Suprapubic skin (tissue), 4 donors: Measurements from ENCODE around the gene SERPINB6. TPM values are rescaled to one million over a fixed set of nuclear protein-coding genes. Genes with fewer than 3 reads are reported as not detected.

Experiments used
- DNase-seq, 2 donors: peaks; one replicate each; pipeline ENCODE4 v3.0.0-alpha.2; 2019; ENCODE audit warnings: low spot score in 2 of 2
- H3K27ac ChIP-seq: fragments of 200-600 bp; sonication (generic); one replicate; pipeline ENCODE4 v1.5.1; 2019
- H3K27me3 ChIP-seq: fragments of 200-600 bp; sonication (generic); one replicate; pipeline ENCODE4 v1.5.1; 2019
- H3K36me3 ChIP-seq: fragments of 200-600 bp; sonication (generic); one replicate; pipeline ENCODE4 v1.5.1; 2019
- H3K4me1 ChIP-seq: fragments of 200-600 bp; sonication (generic); one replicate; pipeline ENCODE4 v1.5.1; 2019
- H3K4me3 ChIP-seq: fragments of 200-600 bp; sonication (generic); one replicate; pipeline ENCODE4 v1.5.1; 2019; ENCODE audit warnings: mild to moderate bottlenecking
- H3K9me3 ChIP-seq: fragments of 200-600 bp; sonication (generic); one replicate; pipeline ENCODE4 v1.5.1; 2019
- CTCF ChIP-seq, 2 donors: fragments of 200-600 bp in 1 of 2; fragments of 450-650 bp in 1 of 2; sonication (generic) in 1 of 2; IDR thresholded peaks; one replicate each; pipeline ENCODE4 v1.5.1; 2016 to 2019; ENCODE audit warnings: antibody characterized with exemption in 2 of 2, mild to moderate bottlenecking in 1 of 2, moderate library complexity in 1 of 2
- EP300 ChIP-seq: sonication (generic); formaldehyde crosslinking; IDR thresholded peaks from one replicate; pipeline ENCODE4 v1.6.1; 2017; ENCODE audit warnings: antibody characterized with exemption
- POLR2A ChIP-seq, 2 donors: fragments of 450-650 bp; IDR thresholded peaks; one replicate each; pipeline ENCODE4 v1.6.1; 2017; ENCODE audit warnings: antibody characterized with exemption in 2 of 2, mild to moderate bottlenecking in 2 of 2, moderate library complexity in 2 of 2
- POLR2AphosphoS5 ChIP-seq, 3 donors: sonication (generic); formaldehyde crosslinking; IDR thresholded peaks; one replicate each; pipeline ENCODE4 v1.6.1; 2017; ENCODE audit warnings: antibody characterized with exemption in 3 of 3
- WGBS: methylation state at CpG from one replicate; pipeline ENCODE4 v1.1.5; 2018; 5-methylcytosine and 5-hydroxymethylcytosine counted together
- total RNA-seq, 4 donors: library from RNA; depleted of rRNA; stranded (reverse); fragments of >200 nt; gene quantifications; one replicate each; pipeline ENCODE4 v1.1.0, GENCODE V29; 2016

SERPINB6 gene
- total RNA-seq, 4 donors from 2014 or later = 26.8 to 53.4 (median 36.8) TPM

- no peaks in the 10 kb centered on the region for H3K36me3 ChIP-seq
- TF ChIP-seq POLR2AphosphoS5 (IDR thresholded peaks at IDR 0.05) = no peak
- no peaks in the 10 kb centered on the region for H3K9me3 ChIP-seq
- DNase-seq = peak in 1 of 2 donors; percentile 31
- no peaks in the 10 kb centered on the region for H3K27me3 ChIP-seq
- peaks cover 23% of the 10 kb centered on the region for H3K4me1 ChIP-seq
- H3K27ac ChIP-seq = no peak overlapping the region
- WGBS = 91% methylated on average over 8 of the region's 8 CpGs
- no peak overlapping the region for H3K4me3 ChIP-seq
These were observed 7.6 kb downstream of the SERPINB6 start for GRCh38 chr6:2963756-2964155.

- Histone ChIP-seq H3K27me3 (no peaks in the 10 kb centered on the region), H3K27ac (no peak overlapping the region), H3K4me1 (peaks cover 29% of the 10 kb centered on the region), H3K36me3 (no peaks in the 10 kb centered on the region), H3K4me3 (no peak overlapping the region), H3K9me3 (no peaks in the 10 kb centered on the region)
- TF ChIP-seq EP300 (no peak), POLR2AphosphoS5 (IDR thresholded peaks at IDR 0.05) (no peak)
- 72% methylated on average over 3 of the region's 3 CpGs for WGBS
- DNase-seq = no peak
These were observed 8.7 kb downstream of the SERPINB6 start for GRCh38 chr6:2962636-2963035.

GRCh38 chr6:2962004-2962403 lies 9.4 kb downstream of the SERPINB6 start:
- H3K4me1 ChIP-seq = peaks cover 35% of the 10 kb centered on the region
- 82% methylated on average over 9 of the region's 9 CpGs for WGBS
- DNase-seq = peak in 1 of 2 donors; percentile 52
- H3K36me3 ChIP-seq = no peaks in the 10 kb centered on the region
- H3K27me3 ChIP-seq = no peaks in the 10 kb centered on the region
- TF ChIP-seq CTCF (IDR thresholded peaks at IDR 0.05) (no peak), POLR2AphosphoS5 (IDR thresholded peaks at IDR 0.05) (no peak), POLR2A (IDR thresholded peaks at IDR 0.05) (no peak), EP300 (no peak)
- H3K4me3 ChIP-seq = no peak overlapping the region
- H3K27ac ChIP-seq = no peak overlapping the region
- H3K9me3 ChIP-seq = no peaks in the 10 kb centered on the region

DNA sequence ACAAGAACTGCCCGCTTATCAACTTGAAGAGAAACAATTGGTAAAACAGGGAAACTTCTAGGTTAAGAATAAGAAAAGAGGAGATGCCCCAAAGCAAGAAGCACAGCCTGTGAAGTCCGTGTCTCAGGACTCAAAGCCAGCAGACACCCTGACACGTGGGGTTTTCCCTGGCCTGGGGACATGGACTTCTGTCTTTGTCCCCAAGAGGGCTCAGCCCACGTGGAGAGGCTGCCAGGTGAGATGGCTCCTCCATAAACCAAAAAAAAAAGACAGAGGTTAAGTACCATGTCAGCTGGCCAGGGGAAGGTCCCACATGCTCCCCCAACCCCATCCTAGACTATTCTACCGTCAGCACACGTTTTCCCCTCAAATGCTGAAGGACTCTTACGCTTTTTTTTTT lies 9.9 kb downstream of the SERPINB6 start:
- H3K4me1 ChIP-seq = peaks cover 37% of the 10 kb centered on the region
- no peaks in the 10 kb centered on the region for H3K27me3 ChIP-seq
- WGBS = 83% methylated on average over 7 of the region's 7 CpGs
- H3K4me3 ChIP-seq = no peak overlapping the region
- no peak for TF ChIP-seq CTCF (IDR thresholded peaks at IDR 0.05)
- TF ChIP-seq POLR2A (IDR thresholded peaks at IDR 0.05) = no peak
- no peak for TF ChIP-seq POLR2AphosphoS5 (IDR thresholded peaks at IDR 0.05)
- no peak for TF ChIP-seq EP300
- H3K27ac ChIP-seq = no peak overlapping the region
- DNase-seq = peak in 1 of 2 donors; percentile 62
- no peaks in the 10 kb centered on the region for H3K9me3 ChIP-seq
- H3K36me3 ChIP-seq = no peaks in the 10 kb centered on the region

- H3K27me3 ChIP-seq = no peaks in the 10 kb centered on the region
- no peaks in the 10 kb centered on the region for H3K9me3 ChIP-seq
- WGBS = 79% methylated on average over 4 of the region's 4 CpGs
- H3K36me3 ChIP-seq = peaks cover 3% of the 10 kb centered on the region
- no peak for DNase-seq
- peaks cover 35% of the 10 kb centered on the region for H3K4me1 ChIP-seq
- TF ChIP-seq POLR2AphosphoS5 (IDR thresholded peaks at IDR 0.05) = no peak
- TF ChIP-seq CTCF (IDR thresholded peaks at IDR 0.05) = no peak
- no peak overlapping the region for H3K27ac ChIP-seq
- H3K4me3 ChIP-seq = no peak overlapping the region
These were observed 10.4 kb downstream of the SERPINB6 start for GRCh38 chr6:2960935-2961334.

DNA sequence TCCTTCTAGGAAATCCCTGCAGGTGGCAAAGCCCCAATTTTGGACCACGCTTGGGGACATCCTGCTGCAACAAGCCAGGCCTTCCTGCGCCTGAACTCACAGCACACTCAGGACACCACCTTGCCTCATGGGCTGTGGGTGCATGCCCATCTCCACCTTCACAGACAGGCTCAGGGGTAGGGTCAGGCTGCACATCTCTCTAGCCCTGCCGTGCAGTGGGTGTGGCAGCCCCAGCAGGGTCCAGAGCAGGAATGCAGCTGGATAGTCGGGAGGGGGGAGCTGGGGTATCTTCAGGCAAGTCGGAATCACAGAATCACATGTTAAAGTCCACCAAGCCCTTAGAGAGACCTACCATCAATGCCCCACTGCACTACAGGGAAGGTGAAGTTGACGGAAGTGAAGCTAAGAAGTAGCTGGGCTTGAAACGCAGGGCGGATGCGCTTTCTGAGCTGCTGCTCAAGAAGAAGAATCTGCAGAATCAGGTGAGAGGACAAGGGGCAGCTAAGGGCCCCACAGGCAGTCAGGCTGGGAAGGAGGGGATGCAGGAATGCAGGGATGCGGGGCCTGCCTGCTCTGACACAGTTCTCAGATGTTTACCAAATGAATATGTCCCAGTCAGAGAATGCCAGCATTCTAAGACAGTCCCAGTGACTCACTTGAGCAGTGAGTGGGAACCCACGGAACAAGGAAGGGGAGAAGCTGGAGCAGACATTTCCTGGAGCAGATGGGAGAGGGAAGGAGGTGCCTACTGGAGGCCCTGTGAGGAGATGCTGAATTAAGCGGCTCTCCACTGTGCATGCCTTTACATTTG lies 11.3 kb downstream of the SERPINB6 start:
- no peaks in the 10 kb centered on the region for H3K9me3 ChIP-seq
- H3K36me3 ChIP-seq = peaks cover 5% of the 10 kb centered on the region
- no peak overlapping the region for H3K4me3 ChIP-seq
- no peaks in the 10 kb centered on the region for H3K27me3 ChIP-seq
- 78% methylated on average over 11 of the region's 12 CpGs for WGBS
- TF ChIP-seq EP300 = no peak
- no peak for TF ChIP-seq CTCF (IDR thresholded peaks at IDR 0.05)
- no peak for TF ChIP-seq POLR2A (IDR thresholded peaks at IDR 0.05)
- TF ChIP-seq POLR2AphosphoS5 (IDR thresholded peaks at IDR 0.05) = no peak
- no peak overlapping the region for H3K27ac ChIP-seq
- no peak for DNase-seq
- H3K4me1 ChIP-seq = peaks cover 32% of the 10 kb centered on the region
